ENCODE results near the gene URB2. TPM values are rescaled to one million over a fixed set of nuclear protein-coding genes. Genes with fewer than 3 reads are reported as not detected.
A peak's percentile ranks its signal among the peaks of the same experiment; 100 is the strongest.

Gene URB2
- total RNA-seq, 2 donors from 2014 or later: 3.6 to 8.4 TPM

GRCh38 chr1:229637746-229638145 lies 11.7 kb downstream of the URB2 start:
- DNase-seq (no peak), ATAC-seq (no peak)
- intact Hi-C loops (cut with DNase I): no loop called here

GRCh38 chr1:229640455-229640854 lies 14.4 kb downstream of the URB2 start:
- no peak for ATAC-seq
- intact Hi-C loops (cut with DNase I): no loop called here
- DNase-seq: no peak

GRCh38 chr1:229641306-229641705 lies 15.3 kb downstream of the URB2 start:
- intact Hi-C loops (cut with DNase I): no loop called here
- no peak for DNase-seq
- no peak for ATAC-seq

- DNase-seq (no peak), ATAC-seq (no peak)
- intact Hi-C loops (cut with DNase I): no loop called here
Observed at GRCh38 chr1:229642376-229642775, 16.3 kb downstream of the URB2 start.

GRCh38 chr1:229642970-229643369 lies 16.9 kb downstream of the URB2 start:
- DNase-seq (no peak), ATAC-seq (no peak)
- intact Hi-C loops (cut with DNase I): no loop called here

- ATAC-seq: peak; percentile 20 to 68
- intact Hi-C loops (cut with DNase I): no loop called here
Observed at GRCh38 chr1:229643996-229644745, 18.1 kb downstream of the URB2 start.

GRCh38 chr1:229645324-229645993 lies 19.4 kb downstream of the URB2 start:
- DNase-seq (no peak), ATAC-seq (peak in 1 of 2 donors; percentile 56)
- intact Hi-C loops (cut with DNase I): no loop called here

More at GRCh38 chr1:229643996-229644745, 18.1 kb downstream of the URB2 start:
- DNase-seq: no peak

DNA sequence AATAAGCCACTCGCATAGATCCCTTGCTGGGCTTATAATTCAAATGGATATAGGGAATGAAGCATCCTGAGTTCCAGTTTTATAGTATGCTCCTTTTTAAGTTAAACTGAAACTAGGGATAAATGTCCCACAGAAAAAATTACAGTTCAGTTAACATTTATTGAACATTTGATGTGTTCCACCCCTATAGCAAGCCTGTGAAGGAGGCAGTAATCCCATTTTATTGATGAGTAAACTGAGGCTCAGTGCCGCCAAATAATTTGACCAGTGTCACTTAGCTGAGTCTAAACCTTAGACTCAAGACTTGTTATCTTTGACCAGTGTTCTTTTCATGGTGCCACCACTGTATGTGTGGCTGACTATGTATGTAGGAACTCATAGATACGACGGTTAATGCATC lies 22.4 kb downstream of the URB2 start:
- no peak for DNase-seq
- intact Hi-C loops (cut with DNase I): no loop called here
- ATAC-seq: no peak

DNA sequence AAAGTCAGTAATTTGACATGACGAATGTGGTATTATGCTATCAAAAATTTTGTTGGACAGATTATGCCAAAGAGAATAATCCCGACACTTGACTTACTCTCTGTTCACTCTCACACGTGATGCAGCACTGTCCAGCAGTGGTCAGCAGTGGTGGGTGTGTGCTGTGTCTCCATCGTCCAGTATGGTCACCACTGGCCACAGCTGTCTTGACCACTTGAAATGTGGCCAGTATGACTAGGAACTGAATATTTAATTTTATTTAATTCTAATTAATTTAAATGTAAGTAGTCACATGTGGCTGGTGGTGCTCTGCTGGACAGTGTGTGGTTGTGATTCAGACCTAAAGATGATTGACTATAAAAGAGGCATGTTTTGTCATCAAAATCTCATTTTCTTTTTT lies 24.0 kb downstream of the URB2 start:
- DNase-seq: no peak
- intact Hi-C loops (cut with DNase I): no loop called here
- no peak for ATAC-seq

- no peak for DNase-seq
Observed at GRCh38 chr1:229651546-229651945, 25.5 kb downstream of the URB2 start.

DNA sequence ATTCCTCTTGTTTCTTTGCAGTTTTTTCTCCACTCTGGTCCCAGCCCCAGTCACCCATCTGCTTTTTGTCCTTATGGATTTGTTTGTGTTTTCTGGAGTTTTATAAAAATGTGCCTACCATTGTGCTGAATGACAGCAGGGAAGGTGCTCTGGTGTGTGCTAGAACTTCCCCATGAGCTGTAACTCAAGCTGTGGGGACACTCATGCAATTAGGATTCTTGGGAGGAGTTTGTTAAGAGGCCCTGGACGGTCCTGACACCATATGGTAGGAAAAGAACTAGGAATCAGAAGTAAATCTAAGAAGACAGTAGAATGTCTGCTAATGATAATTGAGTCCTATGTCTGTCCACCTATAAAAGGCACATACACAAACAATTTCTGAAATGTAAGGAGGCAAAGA lies 27.4 kb downstream of the URB2 start:
- intact Hi-C loops (cut with DNase I): no loop called here
- ATAC-seq: no peak

More at GRCh38 chr1:229651546-229651945, 25.5 kb downstream of the URB2 start:
- no peak for ATAC-seq
- intact Hi-C loops (cut with DNase I): no loop called here

GRCh38 chr1:229655781-229656180 lies 29.7 kb downstream of the URB2 start:
- intact Hi-C loops (cut with DNase I): no loop called here
- ATAC-seq: no peak
- DNase-seq: no peak

More for the DNA sequence above, 27.4 kb downstream of the URB2 start:
- DNase-seq: no peak

DNA sequence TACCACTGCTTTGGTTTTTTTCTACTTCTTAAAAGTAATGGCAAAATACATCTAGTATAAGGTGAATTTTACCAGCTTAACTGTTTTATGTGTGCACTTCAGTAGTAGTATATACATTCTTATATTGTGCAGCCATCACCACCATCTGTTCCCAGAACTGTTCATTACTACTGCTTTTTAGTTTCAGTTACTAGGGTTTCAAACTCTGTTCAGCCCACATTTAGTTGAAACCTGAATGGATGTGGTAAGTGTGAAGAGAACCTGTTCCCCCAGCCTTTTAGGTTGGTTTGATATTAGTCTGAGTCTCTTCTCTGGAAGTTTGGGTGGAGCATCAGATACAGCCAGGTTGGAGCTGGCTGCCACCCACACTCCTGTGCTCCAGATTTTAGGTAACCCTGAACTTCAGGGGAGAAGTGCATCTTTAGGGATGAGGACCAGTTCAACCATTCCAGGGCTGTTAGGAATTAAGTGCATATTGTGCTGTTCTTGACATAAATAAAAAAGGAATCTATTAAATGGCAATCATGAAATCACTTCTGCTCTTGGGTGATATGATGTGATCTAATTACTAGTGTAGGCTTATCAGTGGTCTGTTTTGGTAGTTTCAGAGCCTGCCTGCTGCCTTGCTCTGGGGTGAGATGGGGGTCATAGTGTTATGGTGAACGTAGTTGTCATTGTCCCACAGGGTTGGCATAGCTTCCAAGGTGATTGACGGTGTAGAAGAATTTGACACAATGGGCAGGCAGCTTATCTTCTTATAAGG lies 32.1 kb downstream of the URB2 start:
- DNase-seq (no peak), ATAC-seq (no peak)
- intact Hi-C loops (cut with DNase I): no loop called here

DNA sequence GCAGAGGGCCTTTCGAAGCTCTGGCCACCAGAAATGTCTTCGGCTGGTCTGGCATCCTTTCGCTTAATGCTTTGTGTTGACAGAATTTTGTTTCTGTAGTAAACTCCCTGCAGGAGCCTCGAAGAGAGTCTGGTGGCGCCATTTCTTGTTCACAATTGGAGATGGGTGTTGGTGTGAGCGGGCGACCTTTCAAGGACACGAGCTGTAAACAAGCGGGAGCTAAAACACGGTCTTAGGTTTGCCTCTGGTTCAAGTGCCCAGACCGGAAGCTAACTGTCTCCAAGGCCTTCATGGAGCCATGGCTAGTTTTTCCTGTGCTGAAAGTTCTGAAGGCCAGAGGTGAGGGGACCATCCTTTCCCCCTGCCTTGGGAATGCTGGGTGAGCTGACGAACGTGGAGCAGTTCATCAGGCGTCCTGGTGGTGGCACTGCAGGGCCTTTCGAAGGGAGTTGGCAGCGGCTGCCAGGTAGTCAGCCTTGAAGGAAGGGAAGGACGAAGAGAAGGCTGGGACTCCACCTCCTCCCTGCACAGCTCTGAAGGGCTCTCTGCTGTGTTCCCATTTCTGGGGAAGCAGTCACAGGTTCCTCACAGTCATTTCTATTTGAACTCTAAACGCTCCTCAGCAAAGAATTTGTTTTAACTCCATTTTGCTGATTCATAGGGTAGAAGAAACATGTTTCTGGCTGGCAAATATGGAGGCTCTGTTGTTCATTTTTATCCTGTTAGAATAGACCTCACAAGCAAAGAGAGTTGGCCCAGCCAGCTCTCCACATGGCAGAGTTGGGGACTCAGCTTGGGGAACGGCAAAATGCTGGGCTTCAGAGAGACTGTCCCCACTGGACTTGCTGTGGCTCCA lies 35.2 kb downstream of the URB2 start:
- intact Hi-C loops (cut with DNase I): loop anchor here (2.0 to 10.0 kb wide), 3 partner anchors 414 to 650 kb away; no protein-coding TSS in a partner anchor
- ATAC-seq (peak; percentile 90 to 93), DNase-seq (peak; percentile 83)

- intact Hi-C loops (cut with DNase I): loop anchor here (2.0 to 10.0 kb wide), 3 partner anchors 413 to 649 kb away; no protein-coding TSS in a partner anchor
- ATAC-seq (no peak), DNase-seq (no peak)
Observed at GRCh38 chr1:229661897-229662296, 35.9 kb downstream of the URB2 start.

DNA sequence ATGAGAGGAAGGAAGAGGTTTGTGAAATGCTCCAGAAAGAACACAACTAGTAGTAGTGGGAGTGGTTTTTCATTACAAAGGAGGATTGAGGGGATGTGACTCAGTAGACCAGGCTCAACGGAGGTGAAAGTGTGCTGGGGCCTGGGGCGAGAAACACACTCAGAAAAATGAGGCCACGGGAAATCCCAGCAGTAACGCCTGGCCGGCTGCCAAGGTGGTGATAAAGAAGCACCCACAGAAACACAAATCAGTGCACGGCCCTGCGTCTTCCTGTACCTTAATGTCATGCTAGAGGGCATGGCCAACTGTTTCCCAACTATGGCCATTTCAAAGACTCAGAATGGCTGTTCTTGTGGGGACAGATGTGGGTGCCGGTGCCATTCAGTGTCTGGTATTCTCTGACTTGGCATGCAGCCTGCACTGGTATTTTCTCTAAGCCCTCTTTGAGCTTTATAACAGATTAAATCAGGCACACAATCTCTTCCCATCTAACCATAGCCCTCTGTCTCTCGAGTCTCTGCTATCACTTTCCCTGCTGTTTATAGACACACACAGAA lies 38.2 kb downstream of the URB2 start:
- intact Hi-C loops (cut with DNase I): loop anchor here (10.0 kb wide), 2 partner anchors 411 to 641 kb away; no protein-coding TSS in a partner anchor
- DNase-seq (peak; percentile 34), ATAC-seq (no peak)

DNA sequence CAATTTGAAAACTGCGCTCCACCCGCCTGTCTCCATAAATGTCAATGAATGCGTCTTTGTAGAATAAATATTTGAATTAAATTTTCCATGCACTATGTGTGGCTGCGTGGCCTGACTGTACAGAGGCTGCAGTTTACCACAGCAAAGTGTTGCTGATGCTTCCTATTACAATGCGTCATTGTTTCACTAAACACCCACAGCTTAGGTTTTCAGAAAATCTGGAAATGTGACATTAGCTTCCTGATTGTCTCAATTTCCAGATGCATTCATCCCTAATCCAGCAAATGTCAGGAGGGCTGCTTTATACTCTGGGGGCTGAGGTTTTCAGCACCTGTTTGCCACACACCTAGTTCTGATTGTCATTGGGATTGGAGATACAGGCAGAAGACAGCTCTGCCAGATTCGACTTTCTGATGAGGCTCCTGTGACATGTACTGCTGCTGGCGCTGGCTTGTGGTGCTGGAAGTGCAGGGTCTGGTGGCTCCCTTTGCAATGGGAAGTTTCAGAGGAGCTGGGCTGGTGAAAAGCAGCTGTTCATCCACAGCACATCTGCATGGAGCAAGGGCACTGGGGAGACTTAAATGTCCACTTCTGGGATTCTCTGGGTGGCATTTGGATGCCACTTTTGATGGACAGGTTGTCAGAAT lies 40.0 kb downstream of the URB2 start:
- no peak for DNase-seq

DNA sequence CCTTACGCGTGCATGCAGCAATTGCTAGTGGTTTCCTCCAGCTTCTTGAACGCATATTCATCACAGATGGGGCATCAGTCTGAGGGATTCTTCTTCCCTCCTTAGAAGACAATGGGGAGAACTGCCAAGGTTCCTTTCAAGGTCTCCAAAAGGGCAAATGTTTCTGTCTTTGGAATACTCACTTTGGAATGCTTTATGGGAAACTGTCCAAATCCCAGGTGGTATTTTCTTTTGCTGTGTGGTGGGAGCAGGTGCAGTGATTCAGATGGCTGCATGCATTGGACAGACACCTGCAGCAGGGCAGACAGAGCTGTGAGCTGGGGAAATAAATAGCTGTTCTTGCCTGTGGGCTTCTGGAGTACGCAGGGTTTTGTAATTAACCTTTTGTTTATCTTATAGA lies 40.5 kb downstream of the URB2 start:
- intact Hi-C loops (cut with DNase I): loop anchor here (10.0 kb wide), 2 partner anchors 408 to 638 kb away; no protein-coding TSS in a partner anchor
- ATAC-seq (no peak), DNase-seq (no peak)

More for the DNA sequence above, 40.0 kb downstream of the URB2 start:
- intact Hi-C loops (cut with DNase I): loop anchor here (10.0 kb wide), 2 partner anchors 409 to 639 kb away; no protein-coding TSS in a partner anchor
- no peak for ATAC-seq
